Panc1 (cell line): Measurements from ENCODE around the gene AHDC1. TPM values are rescaled to one million over a fixed set of nuclear protein-coding genes. Genes with fewer than 3 reads are reported as not detected.

Experiments
- ATAC-seq: fragments of 200-7000 bp; cut with Tn5 transposase; 2 replicates; pipeline ENCODE4 v1.9.1; 2020; ENCODE audit warnings: mild to moderate bottlenecking, moderate library complexity
- Bru-seq: library from RNA; stranded (reverse); fragments of 400-500 nt; gene quantifications from one replicate; lab custom pipeline; 2021; lab: Mats Ljungman, UMichigan
- BruChase-seq, 2 experiments: library from RNA; stranded (reverse); fragments of 400-500 nt; gene quantifications; one replicate each; lab custom pipeline; 2021; lab: Mats Ljungman, UMichigan
- BruUV-seq: library from RNA; stranded (reverse); fragments of 400-500 nt; replicated peaks from 2 replicates; lab custom pipeline; 2021; lab: Mats Ljungman, UMichigan
- CTCF ChIA-PET: fragments of 300-600 bp; sonication (Branson Sonifier 250); formaldehyde crosslinking; loops from one replicate; lab custom pipeline; 2022; ENCODE audit warnings: antibody characterized with exemption; lab: Charles Lee
- POLR2A ChIA-PET: fragments of 300-600 bp; sonication (Branson Sonifier 250); formaldehyde crosslinking; loops from one replicate; lab custom pipeline; 2022; ENCODE audit warnings: antibody characterized with exemption; lab: Charles Lee
- DNase-seq: peaks from one replicate; pipeline ENCODE4 v3.0.0-alpha.2; 2010; ENCODE audit warnings: low read depth, low spot score
- H3K27ac ChIP-seq: 2 replicates; pipeline ENCODE4 v1.5.1; 2011; ENCODE audit warnings: mild to moderate bottlenecking, low read length, inconsistent platforms
- H3K27me3 ChIP-seq: fragments of 200-500 bp; sonication (Bioruptor generic); 2 replicates; pipeline ENCODE4 v1.6.0; 2014; ENCODE audit warnings: low read length, inconsistent platforms; ENCODE audit not compliant: control insufficient read depth, insufficient read depth
- H3K36me3 ChIP-seq: fragments of 200-500 bp; sonication (Bioruptor generic); 2 replicates; pipeline ENCODE4 v1.5.1; 2014; ENCODE audit warnings: inconsistent platforms, mild to moderate bottlenecking, low read length, moderate library complexity; ENCODE audit not compliant: control insufficient read depth, insufficient read depth
- H3K4me1 ChIP-seq: 2 replicates; pipeline ENCODE4 v1.5.1; 2011; ENCODE audit warnings: inconsistent platforms, mild to moderate bottlenecking, low read length, moderate library complexity; ENCODE audit not compliant: control insufficient read depth, insufficient read depth
- H3K4me3 ChIP-seq, 2 experiments: 2 replicates each; pipeline ENCODE4 v1.5.1; 2011 to 2012; ENCODE audit warnings: low read depth in 2 of 2, low read length in 2 of 2, mild to moderate bottlenecking in 2 of 2, inconsistent platforms in 1 of 2, moderate library complexity in 1 of 2
- H3K9me3 ChIP-seq: fragments of 200-500 bp; sonication (Bioruptor generic); 2 replicates; pipeline ENCODE4 v1.5.1; 2014; ENCODE audit warnings: low read depth, mild to moderate bottlenecking, inconsistent platforms, low read length, moderate library complexity; ENCODE audit not compliant: control insufficient read depth, insufficient read depth
- CTCF ChIP-seq: fragments of 450-650 bp; IDR thresholded peaks from 2 replicates; pipeline ENCODE4 v1.5.1; 2017; ENCODE audit warnings: mild to moderate bottlenecking
- POLR2AphosphoS5 ChIP-seq: IDR thresholded peaks from 2 replicates; pipeline ENCODE4 v1.6.1; 2012; ENCODE audit warnings: mild to moderate bottlenecking, low read depth, low read length, moderate library complexity
- REST ChIP-seq, 2 experiments: IDR thresholded peaks; 2 replicates each; pipeline ENCODE4 v1.6.1; 2011 to 2012; ENCODE audit warnings: low read depth in 2 of 2, control low read depth in 1 of 2, low read length in 1 of 2, mild to moderate bottlenecking in 1 of 2, moderate library complexity in 1 of 2; ENCODE audit not compliant: insufficient read depth in 1 of 2
- SIN3A ChIP-seq: IDR thresholded peaks from 2 replicates; pipeline ENCODE4 v1.6.1; 2012; ENCODE audit warnings: low read depth, mild to moderate bottlenecking, low read length, moderate library complexity, borderline replicate concordance; ENCODE audit not compliant: insufficient read depth
- TCF7L2 ChIP-seq: IDR thresholded peaks from 2 replicates; pipeline ENCODE4 v1.6.1; 2011; ENCODE audit warnings: mild to moderate bottlenecking, low read depth, low read length, inconsistent platforms
- in situ Hi-C: cut with HindIII; loops from 2 replicates; pipeline ENCODE4 v1.10.0; 2016; ENCODE audit warnings: low sequenced_read_pairs, low pct_unique_long_range_greater_than_20kb
- intact Hi-C: fragments of 100-400 bp; cut with micrococcal nuclease; formaldehyde crosslinking; loops from one replicate; pipeline ENCODE4 v1.10.0; 2022; ENCODE audit not compliant: unreplicated experiment
- long read RNA-seq: library from polyadenylated mRNA; unstranded; transcript quantifications from one replicate; pipeline ENCODE4 v2.0.0, GENCODE V29; 2021; ENCODE audit not compliant: unreplicated experiment
- polyA plus RNA-seq: library from polyadenylated mRNA; unstranded; fragments of >200 nt; gene quantifications from one replicate; pipeline ENCODE4 v1.2.1, GENCODE V29; 2012; ENCODE audit warnings: missing spikeins; ENCODE audit not compliant: insufficient read length
- total RNA-seq: library from RNA; stranded (reverse); gene quantifications from one replicate; pipeline ENCODE4 v1.2.1, GENCODE V29; 2021; ENCODE audit not compliant: unreplicated experiment

The AHDC1 gene
- total RNA-seq (47.1 TPM), Bru-seq, nascent RNA (percentile 77 among the genes with signal in this experiment), BruChase-seq, experiment 1, labeled RNA remaining after a 2-hour chase (percentile 80 among the genes with signal in this experiment), BruChase-seq, experiment 2, labeled RNA remaining after a 6-hour chase (percentile 81 among the genes with signal in this experiment)
- polyA plus RNA-seq = 35.8 TPM
- long read RNA-seq, partial matches to known transcripts = 17 of 42 reads
- long read RNA-seq, other reads (novel, unspliced or antisense) = 25 of 42 reads

GRCh38 chr1:27603681-27604578 is at the start of gene AHDC1:
Gene AHDC1 (minus strand): TSS chr1:27604144. CDS start chr1:27552115, 52,029 bp downstream.
- peaks cover 44% of the 10 kb centered on the region for H3K4me1 ChIP-seq
- intact Hi-C loops = loop anchor here (5.0 kb wide), 1 partner anchor 37 kb away; no protein-coding TSS in a partner anchor

More at GRCh38 chr1:27603681-27604578, at the start of gene AHDC1:
- Histone ChIP-seq H3K27ac (peak within 1 kb of the TSS; percentile 58; the same call in 1 of the 2 replicates), H3K27me3 (no peaks in the 10 kb centered on the region), H3K36me3 (peaks cover 2% of the 10 kb centered on the region; the same call in 1 of the 2 replicates), H3K9me3 (no peaks in the 10 kb centered on the region), H3K4me3 (peak within 1 kb of the TSS; percentile 78 to 86)
- ChIA-PET POLR2A (interaction anchor here (0.6 to 1.0 kb wide), 3 partner anchors 37 to 294 kb away, joined by 3 to 17 read pairs (median 6); no protein-coding TSS in a partner anchor), CTCF (interaction anchor here (0.6 to 2.8 kb wide), 8 partner anchors 9 to 664 kb away, joined by 4 to 19 read pairs (median 6); no protein-coding TSS in a partner anchor)
- DNase-seq = no peak
- ATAC-seq = peak; percentile 79
- in situ Hi-C loops = loop anchor here (10.0 kb wide), 1 partner anchor 189 kb away; no protein-coding TSS in a partner anchor
- peak; percentile 51 for TF ChIP-seq SIN3A
- TF ChIP-seq TCF7L2 = no peak
- TF ChIP-seq CTCF = no peak
- peak; percentile 56; the same call in 1 of the 2 replicates for TF ChIP-seq POLR2AphosphoS5
- no peak for TF ChIP-seq REST (IDR thresholded peaks at IDR 0.05; ENCODE audit: insufficient read depth in 1 of 2, low read depth in 2 of 2, low read length in 1 of 2)
- no TSS peak for BruUV-seq
